A549 (cell line): ENCODE measurements around the gene MAPRE3. TPM values are rescaled to one million over a fixed set of nuclear protein-coding genes. Genes with fewer than 3 reads are reported as not detected.

ENCODE experiments used
- ATAC-seq, 2 experiments: fragments of 200-7000 bp in 1 of 2; fragments of >200 bp in 1 of 2; cut with Nextera tagmentation in 1 of 2; cut with Tn5 transposase in 1 of 2; 3 replicates each; pipeline versions ENCODE4 v1.8.0 to v1.9.1; 2018 to 2020; ENCODE audit warnings: mild to moderate bottlenecking in 1 of 2, moderate library complexity in 1 of 2
- CTCF ChIA-PET: fragments of 300-600 bp; sonication (Branson Sonifier 250); formaldehyde crosslinking; extraction: SDS; loops from one replicate; lab custom pipeline; 2021; ENCODE audit warnings: antibody characterized with exemption, inconsistent platforms; lab: Yijun Ruan, JAX
- POLR2A ChIA-PET: fragments of 350-600 bp; formaldehyde crosslinking; extraction: SDS; loops from one replicate; lab custom pipeline; 2021; ENCODE audit warnings: antibody characterized with exemption, inconsistent platforms; lab: Yijun Ruan, JAX
- DNase-seq, 2 experiments: peaks; one replicate each; pipeline versions ENCODE4 v3.0.0 to v3.0.0-alpha.2; 2011 to 2016; ENCODE audit warnings: low read depth in 1 of 2, low spot score in 1 of 2
- FAIRE-seq: peaks from 2 replicates; lab custom pipeline; 2011; peaks lifted over from hg19 to GRCh38; lab: Jason Lieb, UNC
- H3K27ac ChIP-seq, 2 experiments: fragments of >200 bp; sonication (Bioruptor Twin); formaldehyde crosslinking; 3 replicates each; pipeline ENCODE4 v1.5.1; 2016 to 2017
- H3K4me1 ChIP-seq: fragments of >200 bp; sonication (Bioruptor Twin); formaldehyde crosslinking; 3 replicates; pipeline ENCODE4 v1.6.1; 2016
- H3K4me2 ChIP-seq: fragments of >200 bp; sonication (Bioruptor Twin); formaldehyde crosslinking; 3 replicates; pipeline ENCODE4 v1.6.1; 2016
- H3K4me3 ChIP-seq: fragments of >200 bp; sonication (Bioruptor Twin); formaldehyde crosslinking; 3 replicates; pipeline ENCODE4 v1.5.1; 2016
- H3K9me3 ChIP-seq: fragments of >200 bp; sonication (Bioruptor Twin); formaldehyde crosslinking; 3 replicates; pipeline ENCODE4 v1.6.1; 2016
- BHLHE40 ChIP-seq: IDR thresholded peaks from 2 replicates; pipeline ENCODE4 v1.6.1; 2012; ENCODE audit warnings: low read depth, low read length, inconsistent platforms
- CHD2 ChIP-seq: fragments of 150-350 bp; IDR thresholded peaks from 2 replicates; pipeline ENCODE4 v1.6.1; 2014; ENCODE audit warnings: low read length; ENCODE audit not compliant: partially characterized antibody
- EHF ChIP-seq: fragments of 250-450 bp; sonication (Bioruptor Pico); IDR thresholded peaks from 2 replicates; pipeline ENCODE4 v1.5.0; 2020; ENCODE audit warnings: mild to moderate bottlenecking
- EHMT2 ChIP-seq: fragments of 200-600 bp; sonication (generic); IDR thresholded peaks from 2 replicates; pipeline ENCODE4 v1.6.1; 2016; ENCODE audit warnings: antibody characterized with exemption, low read depth, mild to moderate bottlenecking, moderate library complexity
- EP300 ChIP-seq, 2 experiments: fragments of >200 bp; sonication (Bioruptor Twin); formaldehyde crosslinking; IDR thresholded peaks; 2 replicates in 1 of 2; 3 replicates in 1 of 2; pipeline ENCODE4 v1.6.1; 2016 to 2017
- ESRRA ChIP-seq: fragments of 150-350 bp; IDR thresholded peaks from 2 replicates; pipeline ENCODE4 v1.6.1; 2014; ENCODE audit warnings: mild to moderate bottlenecking, low read length, borderline replicate concordance
- FOSB ChIP-seq: fragments of 250-450 bp; sonication (Bioruptor Pico); IDR thresholded peaks from 2 replicates; pipeline ENCODE4 v1.5.0; 2020; ENCODE audit warnings: mild to moderate bottlenecking, moderate library complexity
- FOSL2 ChIP-seq, 2 experiments: fragments of 450-650 bp in 1 of 2; fragments of >200 bp in 1 of 2; sonication (Bioruptor Twin) in 1 of 2; formaldehyde crosslinking; IDR thresholded peaks; 2 replicates each; pipeline versions ENCODE4 v1.5.0 to v1.6.1; 2016 to 2020; ENCODE audit warnings: mild to moderate bottlenecking in 1 of 2, moderate library complexity in 1 of 2
- FOXS1 ChIP-seq: fragments of 250-450 bp; sonication (Bioruptor Pico); IDR thresholded peaks from 2 replicates; pipeline ENCODE4 v1.5.0; 2020; ENCODE audit warnings: mild to moderate bottlenecking, moderate library complexity
- GATA3 ChIP-seq: IDR thresholded peaks from 2 replicates; pipeline ENCODE4 v1.6.1; 2012; ENCODE audit warnings: borderline replicate concordance
- HEYL ChIP-seq: fragments of 250-450 bp; sonication (Bioruptor Pico); IDR thresholded peaks from 2 replicates; pipeline ENCODE4 v1.8.0; 2021; ENCODE audit warnings: mild to moderate bottlenecking, moderate library complexity
- HMGXB4 ChIP-seq: fragments of 250-450 bp; sonication (Bioruptor Pico); IDR thresholded peaks from 2 replicates; pipeline ENCODE4 v1.5.0; 2021; ENCODE audit warnings: mild to moderate bottlenecking, moderate library complexity, borderline replicate concordance
- HOXA7 ChIP-seq: fragments of 250-450 bp; sonication (Bioruptor Pico); IDR thresholded peaks from 2 replicates; pipeline ENCODE4 v1.5.0; 2020; ENCODE audit warnings: mild to moderate bottlenecking, moderate library complexity
- HOXB13 ChIP-seq: fragments of 250-450 bp; sonication (Bioruptor Pico); IDR thresholded peaks from 2 replicates; pipeline ENCODE4 v1.5.0; 2020; ENCODE audit warnings: low read depth, mild to moderate bottlenecking, moderate library complexity
- JUNB ChIP-seq: fragments of >200 bp; sonication (Bioruptor Twin); formaldehyde crosslinking; IDR thresholded peaks from 2 replicates; pipeline ENCODE4 v1.6.1; 2016
- KDM5A ChIP-seq: fragments of 200-600 bp; sonication (generic); IDR thresholded peaks from 2 replicates; pipeline ENCODE4 v1.6.1; 2016; ENCODE audit warnings: antibody characterized with exemption, mild to moderate bottlenecking
- MAFK ChIP-seq: fragments of 450-650 bp; IDR thresholded peaks from 2 replicates; pipeline ENCODE4 v1.6.1; 2014; ENCODE audit not compliant: partially characterized antibody
- MAZ ChIP-seq: fragments of 150-350 bp; IDR thresholded peaks from 2 replicates; pipeline ENCODE4 v1.6.1; 2014; ENCODE audit warnings: antibody characterized with exemption, low read depth, low read length, borderline replicate concordance
- MYC ChIP-seq: IDR thresholded peaks from 2 replicates; pipeline ENCODE4 v1.6.1; 2012; ENCODE audit warnings: mild to moderate bottlenecking, inconsistent platforms, low read length, improper control_type of control experiment, borderline replicate concordance
- NPAS2 ChIP-seq: fragments of 250-450 bp; sonication (Bioruptor Pico); IDR thresholded peaks from 2 replicates; pipeline ENCODE4 v1.8.0; 2022; ENCODE audit warnings: mild to moderate bottlenecking, moderate library complexity, borderline replicate concordance
- NR3C1 ChIP-seq: fragments of >200 bp; sonication (Bioruptor Twin); formaldehyde crosslinking; IDR thresholded peaks from 3 replicates; pipeline ENCODE4 v1.6.1; 2017
- POLR2A ChIP-seq: IDR thresholded peaks from 2 replicates; pipeline ENCODE4 v1.6.1; 2012; ENCODE audit warnings: mild to moderate bottlenecking, low read length
- RAD21 ChIP-seq, 2 experiments: fragments of >200 bp in 1 of 2; sonication (Bioruptor Twin) in 1 of 2; formaldehyde crosslinking in 1 of 2; IDR thresholded peaks in 1 of 2; conservative IDR thresholded peaks in 1 of 2; 2 replicates in 1 of 2; 3 replicates in 1 of 2; pipeline ENCODE4 v1.6.1; 2012 to 2018; ENCODE audit warnings: inconsistent platforms in 1 of 2
- RARB ChIP-seq: fragments of 250-450 bp; sonication (Bioruptor Pico); IDR thresholded peaks from 2 replicates; pipeline ENCODE4 v1.8.0; 2021; ENCODE audit warnings: mild to moderate bottlenecking, moderate library complexity
- SREBF2 ChIP-seq: fragments of 450-650 bp; IDR thresholded peaks from 2 replicates; pipeline ENCODE4 v1.6.1; 2014; ENCODE audit warnings: mild to moderate bottlenecking, moderate library complexity
- ZFP36 ChIP-seq: fragments of 450-650 bp; IDR thresholded peaks from 2 replicates; pipeline ENCODE4 v1.6.1; 2014; ENCODE audit warnings: borderline replicate concordance; ENCODE audit not compliant: partially characterized antibody
- ZNF302 ChIP-seq: fragments of 250-450 bp; sonication (Bioruptor Pico); IDR thresholded peaks from 2 replicates; pipeline ENCODE4 v1.9.0; 2021; ENCODE audit warnings: inconsistent platforms, mild to moderate bottlenecking, moderate library complexity
- ZSCAN20 ChIP-seq: fragments of 250-450 bp; sonication (Bioruptor Pico); IDR thresholded peaks from 2 replicates; pipeline ENCODE4 v1.8.0; 2022; ENCODE audit warnings: mild to moderate bottlenecking, moderate library complexity
- WGBS: methylation state at CpG from one replicate; pipeline ENCODE4 v1.1.6; 2017; ENCODE audit errors: missing lambda C conversion rate; 5-methylcytosine and 5-hydroxymethylcytosine counted together
- polyA plus RNA-seq, 4 experiments: library from polyadenylated mRNA; depleted of rRNA in 3 of 4; stranded (reverse); fragments of >200 nt; fragmentation: RNase III in 1 of 4; extraction: RNeasy Plus Mini Kit Qiagen cat#74134 plus additional on column Dnase treatment in 1 of 4; gene quantifications; 2 replicates in 3 of 4; 3 replicates in 1 of 4; pipeline ENCODE4 v1.2.3, GENCODE V29; 2011 to 2017
- TF ChIP-seq, protein P1 (sequence below): fragments of >200 bp; sonication (Bioruptor Twin); formaldehyde crosslinking; IDR thresholded peaks from 3 replicates; pipeline ENCODE4 v1.5.1; 2016
- TF ChIP-seq, protein P2 (sequence below): fragments of 450-650 bp; IDR thresholded peaks from 2 replicates; pipeline ENCODE4 v1.6.1; 2014; ENCODE audit warnings: antibody characterized with exemption

Gene MAPRE3
- polyA plus RNA-seq, 2 of the 4 experiments (the other 2 are of a cell fraction), result 12.1 to 21.5 TPM

DNA sequence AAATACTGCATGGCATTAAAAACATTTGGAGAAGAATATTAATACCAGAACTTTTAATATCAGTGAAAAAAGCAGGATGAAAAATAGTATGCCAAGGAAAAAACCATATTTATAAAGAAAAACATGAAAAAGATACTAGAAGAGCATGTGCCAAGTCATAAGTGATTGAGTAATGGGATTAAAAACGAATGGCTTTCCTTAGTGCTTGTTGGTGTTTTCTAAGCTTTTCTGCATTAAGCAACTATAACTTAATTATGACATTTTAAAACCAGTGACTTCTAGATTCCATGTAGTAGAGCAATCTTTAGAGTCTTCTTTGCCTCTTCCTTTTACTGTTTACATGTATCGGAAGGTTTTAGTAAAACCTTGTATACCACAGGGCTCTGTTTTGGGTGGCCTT lies 6.6 kb downstream of the MAPRE3 start:
- CTCF ChIA-PET, result interaction anchor here (0.8 to 6.5 kb wide), 6 partner anchors 8 to 130 kb away, joined by 3 to 53 read pairs (median 11); no protein-coding TSS in a partner anchor
- POLR2A ChIA-PET, result interaction anchor here (1.3 kb wide), 1 partner anchor 9 kb away, joined by 3 read pairs; no protein-coding TSS in a partner anchor
- no peak for FAIRE-seq

GRCh38 chr2:26978061-26978596 lies 7.7 kb downstream of the MAPRE3 start:
- H3K4me1 ChIP-seq, result peaks cover 10% of the 10 kb centered on the region; the same call in 2 of the 3 replicates
- H3K9me3 ChIP-seq, result no peaks in the 10 kb centered on the region
- H3K4me2 ChIP-seq, result no peak overlapping the region
- DNase-seq (no peak), FAIRE-seq (no peak), ATAC-seq (no peak)
- WGBS, result 91% methylated on average over 4 of the region's 4 CpGs
- no peak overlapping the region for H3K4me3 ChIP-seq
- ChIA-PET POLR2A (interaction anchor here (1.3 kb wide), 1 partner anchor 10 kb away, joined by 3 read pairs; no protein-coding TSS in a partner anchor), CTCF (interaction anchor here (1.6 to 6.5 kb wide), 4 partner anchors 10 to 72 kb away, joined by 3 to 53 read pairs (median 22); no protein-coding TSS in a partner anchor)
- no peak overlapping the region for H3K27ac ChIP-seq
- TF ChIP-seq, protein P1, sequence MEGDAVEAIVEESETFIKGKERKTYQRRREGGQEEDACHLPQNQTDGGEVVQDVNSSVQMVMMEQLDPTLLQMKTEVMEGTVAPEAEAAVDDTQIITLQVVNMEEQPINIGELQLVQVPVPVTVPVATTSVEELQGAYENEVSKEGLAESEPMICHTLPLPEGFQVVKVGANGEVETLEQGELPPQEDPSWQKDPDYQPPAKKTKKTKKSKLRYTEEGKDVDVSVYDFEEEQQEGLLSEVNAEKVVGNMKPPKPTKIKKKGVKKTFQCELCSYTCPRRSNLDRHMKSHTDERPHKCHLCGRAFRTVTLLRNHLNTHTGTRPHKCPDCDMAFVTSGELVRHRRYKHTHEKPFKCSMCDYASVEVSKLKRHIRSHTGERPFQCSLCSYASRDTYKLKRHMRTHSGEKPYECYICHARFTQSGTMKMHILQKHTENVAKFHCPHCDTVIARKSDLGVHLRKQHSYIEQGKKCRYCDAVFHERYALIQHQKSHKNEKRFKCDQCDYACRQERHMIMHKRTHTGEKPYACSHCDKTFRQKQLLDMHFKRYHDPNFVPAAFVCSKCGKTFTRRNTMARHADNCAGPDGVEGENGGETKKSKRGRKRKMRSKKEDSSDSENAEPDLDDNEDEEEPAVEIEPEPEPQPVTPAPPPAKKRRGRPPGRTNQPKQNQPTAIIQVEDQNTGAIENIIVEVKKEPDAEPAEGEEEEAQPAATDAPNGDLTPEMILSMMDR, result no peak
- TF ChIP-seq HOXA7 (CRISPR knock-in tag) (no peak), NR3C1 (no peak), JUNB (no peak), FOSB (CRISPR knock-in tag) (no peak), POLR2A (no peak), EHF (no peak), KDM5A (no peak), MAZ (no peak), MAFK (no peak)

More for the DNA sequence above, 6.6 kb downstream of the MAPRE3 start:
- no peak overlapping the region for H3K4me2 ChIP-seq
- no peak overlapping the region for H3K27ac ChIP-seq
- WGBS, result 71% methylated on average over 2 of the region's 2 CpGs
- TF ChIP-seq RAD21 (conservative IDR thresholded peaks at IDR 0.05 in 1 of 2, IDR thresholded peaks at IDR 0.05 in 1 of 2) (no peak), CHD2 (no peak), EHMT2 (no peak), FOSB (CRISPR knock-in tag) (no peak), NPAS2 (CRISPR knock-in tag) (no peak), HOXB13 (CRISPR knock-in tag) (no peak), FOSL2 (IDR thresholded peaks at IDR 0.05) (no peak), FOSL2 (CRISPR knock-in tag; IDR thresholded peaks at IDR 0.05) (no peak), SREBF2 (no peak), KDM5A (no peak), GATA3 (no peak), RARB (no peak), NR3C1 (no peak), EP300 (IDR thresholded peaks at IDR 0.05) (no peak), HOXA7 (CRISPR knock-in tag) (no peak), MYC (no peak), ZNF302 (CRISPR knock-in tag) (no peak), MAFK (no peak)
- no peak overlapping the region for H3K4me3 ChIP-seq
- DNase-seq (no peak), ATAC-seq (no peak)
- H3K9me3 ChIP-seq, result no peaks in the 10 kb centered on the region
- H3K4me1 ChIP-seq, result peaks cover 5% of the 10 kb centered on the region; the same call in 2 of the 3 replicates

DNA sequence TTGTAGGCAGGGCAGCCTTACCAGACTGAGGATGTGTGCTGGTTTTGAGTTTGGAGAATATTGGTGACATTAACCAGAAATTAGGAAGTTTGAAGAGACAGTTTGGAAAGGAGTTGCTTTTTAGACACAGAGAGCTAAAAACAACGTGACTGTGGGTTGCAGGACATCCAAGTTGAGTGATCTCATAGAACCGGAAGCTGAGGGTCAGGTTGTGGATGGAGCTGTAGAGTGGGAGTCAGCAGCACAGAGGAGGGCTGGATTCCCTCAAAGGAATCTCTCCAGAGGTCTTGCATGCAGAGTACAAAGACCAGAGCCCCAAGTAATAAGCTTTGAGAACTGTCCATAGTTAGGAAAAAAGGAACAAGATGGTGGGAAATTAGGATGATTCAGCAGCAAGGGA lies 9.3 kb downstream of the MAPRE3 start:
- Histone ChIP-seq H3K27ac (no peak overlapping the region), H3K4me2 (no peak overlapping the region), H3K4me3 (no peak overlapping the region), H3K4me1 (peaks cover 10% of the 10 kb centered on the region; the same call in 2 of the 3 replicates), H3K9me3 (no peaks in the 10 kb centered on the region)
- ChIA-PET POLR2A (no interaction called here), CTCF (interaction anchor here (1.0 to 9.9 kb wide), 4 partner anchors 11 to 133 kb away, joined by 3 to 74 read pairs (median 30); no protein-coding TSS in a partner anchor)
- ATAC-seq, result no peak
- FAIRE-seq, result no peak
- WGBS, result 90% methylated on average over 2 of the region's 2 CpGs
- no peak for DNase-seq
- no peak for TF ChIP-seq HMGXB4 (CRISPR knock-in tag)
- TF ChIP-seq, protein P2, sequence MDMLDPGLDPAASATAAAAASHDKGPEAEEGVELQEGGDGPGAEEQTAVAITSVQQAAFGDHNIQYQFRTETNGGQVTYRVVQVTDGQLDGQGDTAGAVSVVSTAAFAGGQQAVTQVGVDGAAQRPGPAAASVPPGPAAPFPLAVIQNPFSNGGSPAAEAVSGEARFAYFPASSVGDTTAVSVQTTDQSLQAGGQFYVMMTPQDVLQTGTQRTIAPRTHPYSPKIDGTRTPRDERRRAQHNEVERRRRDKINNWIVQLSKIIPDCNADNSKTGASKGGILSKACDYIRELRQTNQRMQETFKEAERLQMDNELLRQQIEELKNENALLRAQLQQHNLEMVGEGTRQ, result no peak
- no peak for TF ChIP-seq FOXS1 (CRISPR knock-in tag)
- no peak for TF ChIP-seq BHLHE40
- no peak for TF ChIP-seq RAD21 (conservative IDR thresholded peaks at IDR 0.05 in 1 of 2, IDR thresholded peaks at IDR 0.05 in 1 of 2)
- TF ChIP-seq KDM5A, result no peak
- TF ChIP-seq JUNB, result no peak
- TF ChIP-seq ZFP36, result no peak
- TF ChIP-seq EP300 (IDR thresholded peaks at IDR 0.05), result no peak
- TF ChIP-seq ZSCAN20, result no peak
- TF ChIP-seq ESRRA, result no peak
- no peak for TF ChIP-seq HEYL (CRISPR knock-in tag)
